ENCODE data around the gene SVOPL.

SVOPL gene

DNA sequence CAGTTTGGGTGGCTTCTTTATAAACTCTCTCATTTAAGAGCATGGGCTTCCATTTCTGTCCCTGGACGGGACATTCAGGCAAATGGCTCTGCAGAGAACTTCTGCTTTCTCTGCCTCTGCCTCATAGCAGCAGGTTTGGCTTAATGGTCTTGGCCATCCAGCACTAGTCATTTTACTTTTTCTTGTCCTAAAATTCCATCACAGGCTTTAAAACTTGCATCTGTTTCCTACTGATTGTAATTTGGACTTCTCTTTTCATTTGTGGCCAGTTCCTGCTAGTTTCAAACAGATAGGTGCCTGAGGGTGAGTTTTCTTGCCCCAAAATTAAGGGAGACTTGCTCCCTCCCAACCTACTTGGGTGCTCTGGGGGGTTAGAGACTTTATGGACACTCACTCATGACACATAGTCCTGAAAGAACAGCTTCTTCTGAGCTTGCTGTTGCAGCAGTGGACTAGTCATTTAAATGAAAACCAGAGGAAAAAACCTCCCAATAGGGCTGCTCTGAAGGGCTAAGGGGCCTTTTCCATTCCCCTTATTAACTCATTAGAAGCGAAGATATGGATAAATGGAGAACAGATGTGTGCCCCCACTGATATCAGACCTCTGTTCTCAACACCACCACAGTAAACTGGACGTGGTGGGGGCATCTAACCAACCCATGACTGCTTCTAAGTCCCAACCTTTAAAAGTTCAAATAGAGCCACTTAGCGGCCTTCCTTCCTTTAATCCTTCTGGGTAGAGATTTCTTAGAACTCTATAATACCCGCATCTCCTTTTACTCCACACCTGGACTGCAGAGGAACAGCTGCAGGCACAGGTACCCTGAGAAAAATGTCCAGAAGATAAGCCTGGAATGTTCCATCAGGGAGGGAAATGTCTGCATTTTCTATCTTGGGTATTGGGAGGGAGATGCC, 38.8 kb downstream of the SVOPL start:
- H3K79me2 ChIP-seq = no peaks in the 10 kb centered on the region
- peaks cover 45% of the 10 kb centered on the region for H3K4me1 ChIP-seq
- H3K27ac ChIP-seq = peak overlapping the region; percentile 100
- no peak for TF ChIP-seq CTCF (IDR thresholded peaks at IDR 0.05)
- no peaks in the 10 kb centered on the region for H3K9me3 ChIP-seq (ENCODE audit: control insufficient read depth, low read length)
- peak overlapping the region; percentile 97 for H2AFZ ChIP-seq
- H3K4me2 ChIP-seq (ENCODE audit: low read length) = no peak overlapping the region
- no peaks in the 10 kb centered on the region for H3K36me3 ChIP-seq (ENCODE audit: control insufficient read depth, insufficient read depth, low read length)
- H3K4me3 ChIP-seq (ENCODE audit: low read depth, low read length) = peak overlapping the region; percentile 1
- no peak overlapping the region for H3K9ac ChIP-seq
- H3K27me3 ChIP-seq (ENCODE audit: control insufficient read depth, insufficient read depth, low read length) = no peaks in the 10 kb centered on the region

DNA sequence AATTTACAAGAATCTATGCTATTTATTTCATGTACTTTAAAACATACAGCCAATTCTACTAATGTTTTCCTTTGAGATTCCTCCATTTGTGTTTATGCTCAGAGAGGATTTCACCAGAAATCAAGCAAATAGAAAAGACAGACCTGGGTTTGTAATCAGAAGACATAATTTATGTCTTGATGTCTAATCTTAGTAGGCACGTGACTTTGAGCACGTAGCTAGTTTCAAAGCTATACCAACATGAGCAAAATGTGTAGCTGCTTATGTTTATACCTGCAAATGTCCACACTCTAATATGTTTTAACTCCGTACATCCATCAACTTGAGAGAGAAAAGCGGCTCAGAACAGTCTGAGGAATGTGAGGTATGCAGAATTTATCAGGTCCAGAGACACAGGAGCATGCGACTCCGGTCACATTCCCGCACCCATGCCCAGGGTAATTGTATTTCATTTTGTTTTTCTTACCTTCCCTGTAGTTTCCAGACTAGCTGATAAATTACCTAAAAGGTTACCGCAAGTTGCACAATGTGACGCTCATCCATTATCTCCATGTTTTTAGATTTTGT, 40.0 kb downstream of the SVOPL start:
- Histone ChIP-seq H3K4me1 (peaks cover 38% of the 10 kb centered on the region), H3K4me3 (ENCODE audit: low read depth, low read length) (no peak overlapping the region), H3K79me2 (no peaks in the 10 kb centered on the region), H3K9me3 (ENCODE audit: control insufficient read depth, low read length) (no peaks in the 10 kb centered on the region), H3K9ac (no peak overlapping the region), H3K27me3 (ENCODE audit: control insufficient read depth, insufficient read depth, low read length) (no peaks in the 10 kb centered on the region), H3K27ac (no peak overlapping the region), H3K4me2 (ENCODE audit: low read length) (no peak overlapping the region), H2AFZ (peak overlapping the region; percentile 97), H3K36me3 (ENCODE audit: control insufficient read depth, insufficient read depth, low read length) (no peaks in the 10 kb centered on the region)
- TF ChIP-seq CTCF (IDR thresholded peaks at IDR 0.05) = no peak

DNA sequence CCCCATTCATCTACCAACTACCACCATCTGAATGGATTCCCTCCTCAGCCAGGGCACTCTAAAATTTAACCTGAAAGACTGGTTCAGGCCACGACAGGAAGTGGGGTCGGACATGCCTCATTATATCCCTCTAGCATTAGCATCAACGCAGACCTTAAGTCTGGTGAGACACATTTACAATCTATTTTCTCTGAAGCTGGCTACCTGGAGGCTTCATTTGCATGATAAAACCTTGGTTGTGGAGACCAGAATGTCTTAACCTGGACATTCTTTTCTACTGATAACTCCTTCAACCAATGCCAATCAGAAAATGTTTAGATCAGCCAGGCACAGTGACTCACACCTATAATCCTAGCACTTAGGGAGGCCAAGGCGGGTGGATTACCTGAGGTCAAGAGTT, 42.3 kb downstream of the SVOPL start:
- Histone ChIP-seq H3K9me3 (ENCODE audit: control insufficient read depth, low read length) (no peaks in the 10 kb centered on the region), H2AFZ (no peak overlapping the region), H3K4me1 (peaks cover 31% of the 10 kb centered on the region), H3K4me2 (ENCODE audit: low read length) (no peak overlapping the region), H3K27ac (no peak overlapping the region), H3K9ac (no peak overlapping the region), H3K27me3 (ENCODE audit: control insufficient read depth, insufficient read depth, low read length) (no peaks in the 10 kb centered on the region), H3K4me3 (ENCODE audit: low read depth, low read length) (no peak overlapping the region), H3K79me2 (no peaks in the 10 kb centered on the region), H3K36me3 (ENCODE audit: control insufficient read depth, insufficient read depth, low read length) (no peaks in the 10 kb centered on the region)
- no peak for TF ChIP-seq CTCF (IDR thresholded peaks at IDR 0.05)

- TF ChIP-seq CTCF (IDR thresholded peaks at IDR 0.05) = no peak
- Histone ChIP-seq H3K4me2 (ENCODE audit: low read length) (no peak overlapping the region), H3K4me1 (peaks cover 25% of the 10 kb centered on the region), H3K9me3 (ENCODE audit: control insufficient read depth, low read length) (no peaks in the 10 kb centered on the region), H3K4me3 (ENCODE audit: low read depth, low read length) (no peak overlapping the region), H3K79me2 (no peaks in the 10 kb centered on the region), H3K36me3 (ENCODE audit: control insufficient read depth, insufficient read depth, low read length) (no peaks in the 10 kb centered on the region), H3K27ac (no peak overlapping the region), H3K27me3 (ENCODE audit: control insufficient read depth, insufficient read depth, low read length) (no peaks in the 10 kb centered on the region), H3K9ac (no peak overlapping the region), H2AFZ (no peak overlapping the region)
Observed at GRCh38 chr7:138657854-138658386, 43.2 kb downstream of the SVOPL start.
